ENCODE data around the gene DLGAP1.

The DLGAP1 gene

GRCh38 chr18:4193086-4193485 is 262.0 kb downstream of the DLGAP1 start:
- Histone ChIP-seq H3K79me2 (ENCODE audit: insufficient read depth, low read length) (no peaks in the 10 kb centered on the region), H3F3A (ENCODE audit: insufficient read depth) (no peaks in the 10 kb centered on the region), H3K4me3 (ENCODE audit: insufficient read depth, low read length, poor library complexity, severe bottlenecking) (no peak overlapping the region), H2AFZ (ENCODE audit: low read depth, low read length, severe bottlenecking) (no peak overlapping the region), H3K4me2 (ENCODE audit: low read depth, low read length, poor library complexity, severe bottlenecking) (no peak overlapping the region), H3K9ac (ENCODE audit: low read length) (no peak overlapping the region), H3K9me2 (replicated peaks; ENCODE audit: insufficient read depth, low read length) (no peaks in the 10 kb centered on the region), H3K27me3 (ENCODE audit: low read length) (no peaks in the 10 kb centered on the region), H3K9me3 (ENCODE audit: insufficient read depth, low read length) (no peaks in the 10 kb centered on the region), H3K27ac (ENCODE audit: low read depth, low read length) (no peak overlapping the region), H4K20me1 (ENCODE audit: low read depth, low read length) (no peaks in the 10 kb centered on the region), H3K36me3 (ENCODE audit: low read length) (no peaks in the 10 kb centered on the region)
- no peak for TF ChIP-seq EZH2phosphoT487 (conservative IDR thresholded peaks at IDR 0.05; ENCODE audit: low read length)
- TF ChIP-seq CTCF (IDR thresholded peaks at IDR 0.05; ENCODE audit: insufficient read depth, low read length, poor library complexity, severe bottlenecking), result no peak

GRCh38 chr18:4181882-4182568 is 273.1 kb downstream of the DLGAP1 start:
- no peaks in the 10 kb centered on the region for H4K20me1 ChIP-seq (ENCODE audit: low read depth, low read length)
- H3K27me3 ChIP-seq (ENCODE audit: low read length), result no peaks in the 10 kb centered on the region
- H3K9me3 ChIP-seq (ENCODE audit: insufficient read depth, low read length), result no peaks in the 10 kb centered on the region
- no peak overlapping the region for H2AFZ ChIP-seq (ENCODE audit: low read depth, low read length, severe bottlenecking)
- no peak for TF ChIP-seq EZH2phosphoT487 (conservative IDR thresholded peaks at IDR 0.05; ENCODE audit: low read length)
- TF ChIP-seq CTCF (IDR thresholded peaks at IDR 0.05; ENCODE audit: insufficient read depth, low read length, poor library complexity, severe bottlenecking), result no peak
- H3K27ac ChIP-seq (ENCODE audit: low read depth, low read length), result no peak overlapping the region
- no peaks in the 10 kb centered on the region for H3K36me3 ChIP-seq (ENCODE audit: low read length)
- no peaks in the 10 kb centered on the region for H3K79me2 ChIP-seq (ENCODE audit: insufficient read depth, low read length)
- H3K9me2 ChIP-seq (replicated peaks; ENCODE audit: insufficient read depth, low read length), result no peaks in the 10 kb centered on the region
- H3K4me2 ChIP-seq (ENCODE audit: low read depth, low read length, poor library complexity, severe bottlenecking), result no peak overlapping the region
- no peaks in the 10 kb centered on the region for H3F3A ChIP-seq (ENCODE audit: insufficient read depth)
- no peak overlapping the region for H3K4me3 ChIP-seq (ENCODE audit: insufficient read depth, low read length, poor library complexity, severe bottlenecking)
- no peak overlapping the region for H3K9ac ChIP-seq (ENCODE audit: low read length)

GRCh38 chr18:4181086-4181485 is 274.0 kb downstream of the DLGAP1 start:
- H3F3A ChIP-seq (ENCODE audit: insufficient read depth), result no peaks in the 10 kb centered on the region
- TF ChIP-seq CTCF (IDR thresholded peaks at IDR 0.05; ENCODE audit: insufficient read depth, low read length, poor library complexity, severe bottlenecking) (no peak), EZH2phosphoT487 (conservative IDR thresholded peaks at IDR 0.05; ENCODE audit: low read length) (no peak)
- H3K36me3 ChIP-seq (ENCODE audit: low read length), result no peaks in the 10 kb centered on the region
- H4K20me1 ChIP-seq (ENCODE audit: low read depth, low read length), result no peaks in the 10 kb centered on the region
- H3K27ac ChIP-seq (ENCODE audit: low read depth, low read length), result no peak overlapping the region
- H3K79me2 ChIP-seq (ENCODE audit: insufficient read depth, low read length), result no peaks in the 10 kb centered on the region
- no peak overlapping the region for H3K4me3 ChIP-seq (ENCODE audit: insufficient read depth, low read length, poor library complexity, severe bottlenecking)
- no peak overlapping the region for H3K4me2 ChIP-seq (ENCODE audit: low read depth, low read length, poor library complexity, severe bottlenecking)
- H3K9me2 ChIP-seq (replicated peaks; ENCODE audit: insufficient read depth, low read length), result no peaks in the 10 kb centered on the region
- H2AFZ ChIP-seq (ENCODE audit: low read depth, low read length, severe bottlenecking), result no peak overlapping the region
- no peak overlapping the region for H3K9ac ChIP-seq (ENCODE audit: low read length)
- H3K27me3 ChIP-seq (ENCODE audit: low read length), result no peaks in the 10 kb centered on the region
- H3K9me3 ChIP-seq (ENCODE audit: insufficient read depth, low read length), result no peaks in the 10 kb centered on the region
